GM21367 (cell line): Measurements from ENCODE around the gene TTLL11.

Source experiments
- ATAC-seq: cut with Tn5 transposase; IDR thresholded peaks from one replicate; pipeline ENCODE4 v1.9.1; 2021; ENCODE audit not compliant: unreplicated experiment

The TTLL11 gene

DNA sequence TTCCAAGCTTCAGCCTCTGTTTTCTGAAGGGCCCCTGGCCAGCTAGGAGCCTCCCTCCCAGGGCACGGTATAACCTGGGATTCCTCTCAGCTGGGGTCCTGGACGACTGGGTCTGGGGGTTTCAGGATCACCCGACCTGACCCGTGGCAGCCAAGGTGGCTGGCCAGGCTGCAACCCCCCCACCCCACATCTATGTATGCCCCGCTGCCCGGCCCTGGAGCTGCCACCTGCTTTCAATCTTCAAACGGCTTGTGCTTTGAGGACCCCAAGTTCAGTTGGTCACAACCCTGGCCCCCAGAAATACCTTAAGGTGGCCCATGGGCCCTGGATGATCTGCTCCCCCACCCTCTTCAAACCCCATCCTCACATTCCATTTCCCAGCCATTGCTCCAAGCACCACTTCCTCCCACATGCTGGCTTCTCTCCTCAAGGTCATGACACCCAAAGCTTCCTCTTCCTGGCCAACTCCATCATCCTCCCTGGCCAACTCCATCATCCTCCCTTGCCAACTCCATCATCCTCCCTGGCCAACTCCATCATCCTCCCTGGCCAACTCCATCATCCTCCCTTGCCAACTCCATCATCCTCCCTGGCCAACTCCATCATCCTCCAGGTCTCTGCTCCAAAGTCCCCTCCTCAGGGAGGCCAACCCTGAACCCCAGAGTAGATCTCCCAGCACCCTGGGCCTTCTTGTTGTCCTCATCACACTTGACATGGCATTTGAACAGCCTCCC is 17.2 kb upstream of the TTLL11 start:
- no peak for ATAC-seq

DNA sequence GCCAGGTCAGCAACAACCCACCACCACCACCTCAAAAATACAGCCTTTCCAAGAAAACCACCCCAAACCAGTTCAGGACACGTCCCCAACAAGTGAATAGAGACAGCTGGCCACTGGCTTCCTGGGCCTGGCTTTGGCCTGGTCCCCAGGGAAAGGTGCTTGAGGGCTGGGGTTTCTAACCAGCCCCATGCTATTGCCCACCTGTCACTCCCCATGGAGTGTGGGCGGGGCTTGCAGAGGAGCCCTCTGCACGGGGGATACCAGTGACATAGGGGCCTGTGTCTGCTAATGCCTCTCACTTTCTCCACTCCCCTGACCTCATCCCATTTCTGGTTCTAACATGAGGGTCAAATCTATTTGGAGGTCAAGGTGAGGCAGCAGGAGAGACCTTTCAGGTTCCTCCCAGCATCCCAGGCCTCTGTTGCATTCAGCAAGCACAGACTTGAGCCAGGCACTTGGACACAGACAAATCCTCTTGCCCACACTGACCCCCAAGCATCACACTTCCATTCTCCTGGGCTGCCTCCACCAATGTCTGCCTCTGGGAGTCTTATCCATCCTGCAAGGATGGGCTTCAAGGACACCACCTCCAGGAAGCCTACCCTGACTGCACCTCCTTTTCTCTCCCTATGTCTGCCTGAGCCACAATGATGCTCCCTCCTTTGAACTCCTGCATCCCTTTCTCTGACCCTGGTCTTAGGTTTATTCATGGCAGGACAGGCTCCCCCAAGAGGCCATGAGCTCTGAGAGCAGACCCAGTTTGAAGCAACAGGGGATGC is 16.1 kb upstream of the TTLL11 start:
- no peak for ATAC-seq

DNA sequence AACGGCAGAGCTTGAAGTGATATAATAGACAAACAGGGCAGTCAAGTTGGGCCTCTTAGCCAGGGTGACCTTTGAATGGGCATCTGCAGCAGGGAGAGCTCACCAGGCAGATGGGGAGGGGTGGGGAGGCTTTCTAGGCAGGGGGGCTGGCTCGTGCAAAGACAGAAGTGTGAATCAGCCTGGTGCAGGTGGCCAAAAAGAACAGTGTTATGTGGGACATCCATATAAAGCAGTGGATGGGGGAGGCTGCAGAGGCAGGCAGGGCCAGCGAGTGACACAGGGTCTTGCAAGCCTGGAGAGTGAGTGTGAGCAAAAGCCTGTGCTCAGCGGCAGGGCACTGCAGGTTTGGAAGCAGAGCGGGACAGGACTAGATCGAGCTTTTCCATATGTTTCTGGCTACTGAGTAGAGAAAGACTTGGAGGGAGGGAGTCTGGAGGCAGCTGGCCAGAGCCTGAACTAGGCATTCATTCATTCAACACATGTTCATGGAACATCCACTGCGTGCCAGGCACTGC is 14.2 kb upstream of the TTLL11 start:
- ATAC-seq = no peak

DNA sequence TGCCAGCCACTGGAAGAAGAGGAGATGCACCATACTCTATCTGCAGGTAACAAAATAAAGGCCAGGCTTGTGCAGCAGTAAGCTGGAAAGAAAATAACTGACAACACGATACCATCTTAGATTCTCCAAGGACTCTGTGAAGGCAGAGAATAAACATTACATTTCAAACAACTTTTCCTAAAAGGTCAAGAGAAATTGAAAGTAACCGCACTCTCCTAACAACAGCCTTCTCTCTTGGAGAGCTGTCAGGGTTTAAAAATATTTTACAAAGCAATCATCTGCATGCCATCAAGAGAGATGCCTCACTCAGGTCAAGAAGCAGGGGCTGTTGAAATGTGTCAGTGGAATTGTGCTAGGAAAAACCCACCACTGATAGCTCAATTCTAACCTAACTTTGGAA is 13.5 kb upstream of the TTLL11 start:
- ATAC-seq = no peak

DNA sequence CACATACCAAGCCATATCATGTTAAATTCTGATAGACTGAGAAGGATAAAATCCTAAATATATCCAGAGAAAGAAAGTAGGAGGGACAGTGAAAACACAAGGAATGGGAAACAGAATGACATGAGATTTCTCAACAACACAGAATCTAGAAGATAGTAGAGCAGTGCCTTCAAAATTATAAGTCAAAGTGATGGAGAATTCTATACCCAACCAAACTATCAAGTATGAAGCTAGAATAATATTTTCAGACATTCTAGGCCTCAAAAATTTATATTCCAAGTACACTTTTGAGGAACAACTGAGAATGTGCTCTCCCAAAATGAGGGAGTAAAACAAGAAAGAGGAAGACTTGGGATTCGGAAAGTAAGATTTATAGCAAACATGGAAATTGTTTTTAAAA is 10.9 kb upstream of the TTLL11 start:
- no peak for ATAC-seq

DNA sequence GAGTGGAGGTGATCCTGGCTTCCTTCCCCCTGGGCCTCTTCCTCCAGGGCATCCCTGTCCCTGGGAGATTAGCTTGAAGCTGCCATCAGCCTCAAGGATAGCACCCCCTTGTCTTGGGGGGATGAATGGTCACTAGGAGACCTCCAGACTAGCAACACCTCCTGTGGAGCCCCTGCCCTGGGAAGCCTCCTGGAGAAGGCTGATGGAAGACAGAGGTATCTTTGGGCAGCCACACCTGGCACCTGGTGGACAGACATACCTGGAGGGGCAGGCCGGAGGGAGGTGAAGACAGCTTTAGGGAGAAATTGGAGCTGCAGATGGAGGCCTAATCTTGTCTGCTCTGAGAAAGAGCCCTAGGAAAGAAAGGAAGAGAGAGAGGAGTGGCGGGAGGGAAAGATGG is 9.0 kb upstream of the TTLL11 start:
- ATAC-seq = no peak

DNA sequence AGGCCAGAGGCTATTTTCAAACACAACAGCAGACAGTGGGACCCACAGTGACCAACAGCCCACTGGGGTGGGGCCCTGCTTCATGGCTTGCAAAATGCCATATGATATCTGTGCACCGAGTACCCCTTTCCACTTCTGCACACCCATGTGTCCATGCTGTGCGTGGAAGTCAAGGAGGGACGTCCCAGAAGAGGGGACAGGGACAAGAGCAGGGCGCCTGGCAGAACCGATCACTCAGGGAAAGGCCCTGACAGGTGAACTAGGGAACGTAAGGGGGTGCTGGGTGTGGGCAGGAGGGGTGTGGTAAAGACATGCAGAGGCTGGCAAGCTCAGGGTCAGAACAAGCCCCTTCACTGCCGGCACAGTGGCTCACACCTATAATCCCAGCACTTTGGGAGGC is 7.6 kb upstream of the TTLL11 start:
- ATAC-seq = no peak

DNA sequence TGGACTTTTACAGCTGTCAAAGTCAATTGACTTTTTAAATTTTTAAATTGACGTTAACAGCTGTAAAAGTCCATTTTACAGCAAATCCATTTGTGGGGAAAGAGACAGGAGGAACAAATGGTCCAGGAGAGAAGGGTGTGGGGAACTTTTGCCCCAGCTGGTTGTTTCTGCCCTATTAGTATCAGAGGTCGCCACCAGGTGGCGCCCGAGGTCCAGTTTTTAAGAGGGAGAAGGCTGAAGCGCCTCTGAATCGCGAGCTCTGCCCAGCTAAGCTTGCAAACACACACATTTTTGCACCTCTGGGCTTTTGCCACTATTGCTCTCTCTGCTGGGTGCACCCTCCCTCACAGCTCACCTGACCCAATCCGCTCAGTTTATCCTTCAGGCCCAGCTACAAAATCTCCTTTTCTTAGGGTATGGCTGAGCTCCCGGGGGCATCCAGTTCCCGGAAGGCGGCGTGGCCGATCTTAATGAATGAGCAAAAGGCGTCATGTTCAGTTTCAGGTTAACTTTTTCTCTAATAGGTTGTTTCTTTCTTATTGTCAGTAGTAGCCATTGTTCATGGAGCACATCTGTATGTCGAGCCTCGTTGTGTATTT is 6.3 kb upstream of the TTLL11 start:
- no peak for ATAC-seq

DNA sequence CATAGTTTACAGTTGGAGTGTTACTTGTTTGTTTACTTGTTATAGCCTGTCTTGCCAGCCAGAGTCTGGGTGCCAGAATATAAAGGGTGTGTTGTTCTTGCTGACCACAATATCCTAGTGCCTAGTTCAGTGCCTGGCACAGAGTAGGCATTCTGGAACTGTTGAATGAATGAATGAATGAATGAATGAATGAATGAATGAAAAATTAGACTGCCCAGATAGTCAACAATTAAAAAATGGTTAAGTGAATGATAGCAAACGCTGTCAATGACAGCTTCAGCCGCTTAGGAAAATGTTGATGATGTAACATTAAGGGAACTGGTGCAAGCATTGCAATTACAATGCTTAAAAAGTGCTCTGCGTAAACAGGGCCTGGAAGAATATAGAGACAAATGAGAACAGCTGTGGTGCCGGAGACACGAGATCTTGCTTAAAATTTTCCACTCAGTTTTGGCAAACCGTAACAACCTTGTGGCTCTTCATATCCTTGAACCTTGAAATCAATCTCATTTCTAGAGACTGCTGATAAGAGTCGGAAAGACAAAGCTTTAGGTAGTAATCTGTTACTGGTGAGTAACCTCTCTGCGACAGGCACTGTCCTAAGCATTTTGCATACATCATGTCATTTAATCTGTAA is 4.7 kb upstream of the TTLL11 start:
- ATAC-seq = no peak

DNA sequence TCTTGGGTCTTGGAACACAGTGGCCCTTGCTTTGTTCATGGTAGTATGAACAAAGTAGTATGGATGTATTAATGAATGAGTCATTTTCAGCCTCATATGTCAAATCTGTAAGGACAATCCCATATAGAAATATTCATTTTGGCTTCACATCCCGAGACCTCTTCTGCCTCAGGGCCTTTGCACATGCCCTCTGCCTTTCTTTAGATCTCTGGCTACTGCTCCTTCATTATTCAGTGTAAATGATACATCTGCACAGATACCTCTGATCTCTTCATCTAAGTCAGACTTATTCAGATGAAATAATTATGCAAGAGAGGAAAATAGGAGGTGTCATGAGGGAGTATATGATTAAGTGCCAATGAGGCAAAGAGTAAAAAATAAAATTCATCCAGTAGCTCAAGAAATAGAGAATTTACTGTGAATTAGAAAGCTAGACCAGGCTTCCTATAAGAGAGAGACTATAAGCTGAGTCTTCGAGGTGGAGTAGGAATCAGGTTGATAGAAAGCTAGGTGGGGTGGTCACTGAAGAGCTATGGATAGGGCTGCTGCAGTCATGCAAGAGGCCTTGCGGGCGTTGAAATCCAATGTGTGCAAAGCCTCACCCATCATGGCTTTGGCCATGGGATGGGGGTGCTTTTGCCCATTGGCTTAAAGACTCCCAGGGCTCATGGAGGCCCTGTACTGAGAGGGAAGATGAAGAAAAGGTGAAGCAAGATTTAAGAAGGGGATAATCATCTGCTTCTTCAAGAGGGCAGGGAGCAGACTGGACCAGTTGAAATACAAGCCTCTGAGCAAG is 3.7 kb upstream of the TTLL11 start:
- no peak for ATAC-seq

DNA sequence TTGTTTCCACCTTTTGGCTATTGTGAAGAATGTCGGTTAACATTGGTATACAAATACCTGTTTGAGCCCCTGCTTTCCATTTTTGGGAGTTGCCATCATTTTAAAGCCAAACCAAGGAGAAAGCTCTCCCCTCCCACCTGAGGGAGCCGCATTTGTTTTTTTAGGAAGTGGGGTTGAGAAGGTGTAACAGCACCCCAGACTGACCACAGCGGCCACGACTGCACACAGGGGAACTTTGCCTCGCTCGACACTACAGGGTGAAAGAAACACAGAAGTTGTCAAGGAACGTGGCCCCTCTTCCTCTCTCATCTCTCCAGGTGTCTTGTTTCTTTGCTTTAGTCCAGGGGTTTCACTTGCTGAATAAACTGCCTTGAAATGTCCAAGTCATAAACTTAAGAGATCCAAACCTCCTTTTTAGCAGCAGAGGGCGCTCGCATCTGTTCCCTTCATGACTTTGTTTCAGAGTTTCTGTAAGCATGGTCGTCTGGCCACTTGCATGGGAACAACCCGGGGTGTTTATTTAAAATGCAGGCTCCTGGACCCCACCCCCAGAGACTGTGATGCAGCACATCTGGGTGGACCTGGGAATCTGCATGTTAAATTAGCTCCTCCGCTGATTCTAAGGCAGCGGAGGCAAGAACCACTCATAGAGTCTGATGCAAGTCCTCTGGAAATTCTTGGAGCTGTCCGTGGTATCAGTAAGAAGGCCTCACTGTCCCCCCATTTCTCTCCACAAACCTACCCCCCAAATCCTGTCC is 2.1 kb upstream of the TTLL11 start:
- ATAC-seq = no peak

DNA sequence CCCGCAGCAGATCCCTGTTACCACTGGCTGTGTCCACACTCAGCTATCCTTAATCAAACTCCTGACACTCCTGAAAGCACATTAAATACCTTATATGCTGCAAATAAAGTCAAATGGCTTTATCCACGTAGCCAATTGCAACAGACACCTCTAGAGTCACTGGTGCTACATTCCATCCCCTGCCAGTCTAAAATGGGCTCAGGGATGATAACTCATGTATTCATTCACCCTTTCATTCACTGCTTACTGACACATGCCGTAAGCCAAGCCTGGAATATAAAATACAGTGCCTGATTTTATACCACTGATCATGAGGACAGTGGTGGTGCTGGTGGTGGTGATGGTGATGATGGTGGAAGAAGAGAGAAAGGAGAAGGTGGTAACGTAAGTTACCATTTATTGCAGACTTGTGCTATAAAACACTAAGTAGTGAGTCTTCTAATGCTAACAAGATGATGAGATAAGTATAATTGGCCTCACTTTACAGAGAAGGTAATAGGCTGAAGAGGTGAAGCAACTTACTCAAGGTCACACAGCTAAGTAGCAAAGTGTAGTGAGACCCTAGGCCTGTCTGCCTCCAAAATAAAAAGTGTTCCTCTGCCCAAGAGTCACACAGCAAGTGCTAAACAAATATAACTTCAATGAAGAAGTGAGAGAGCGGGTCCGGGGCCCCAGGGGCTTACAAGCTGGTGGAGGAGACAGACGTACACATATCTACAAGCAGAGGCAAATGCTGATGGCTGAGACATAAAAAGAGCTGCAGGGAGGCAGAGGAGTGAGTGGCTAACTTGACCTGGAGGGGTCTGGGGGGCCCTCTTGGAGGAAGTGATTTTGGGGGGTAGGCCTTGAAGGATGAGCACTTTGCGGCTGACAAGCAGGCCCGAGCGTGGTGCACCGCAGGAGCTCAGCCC is 1.2 kb downstream of the TTLL11 start:
- no peak for ATAC-seq

DNA sequence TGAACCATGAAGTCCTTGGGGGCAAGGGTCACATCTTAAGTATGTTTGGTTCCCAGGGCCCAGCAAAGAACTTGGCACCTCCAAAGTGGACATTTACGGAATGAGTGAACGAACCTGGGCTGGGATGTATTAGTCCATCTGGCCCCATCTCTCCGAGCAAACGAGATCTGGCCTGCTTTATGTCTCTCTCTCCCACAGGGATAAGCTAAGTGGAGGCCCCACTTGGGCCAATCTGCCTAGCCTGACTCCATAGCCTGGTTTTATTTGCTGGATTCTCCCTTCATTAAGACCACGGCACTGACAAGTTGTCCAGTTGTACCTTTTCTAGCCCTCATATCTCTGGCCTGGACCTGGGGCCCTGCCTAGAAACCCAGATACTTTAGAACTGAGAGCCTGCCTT is 2.1 kb downstream of the TTLL11 start:
- no peak for ATAC-seq

DNA sequence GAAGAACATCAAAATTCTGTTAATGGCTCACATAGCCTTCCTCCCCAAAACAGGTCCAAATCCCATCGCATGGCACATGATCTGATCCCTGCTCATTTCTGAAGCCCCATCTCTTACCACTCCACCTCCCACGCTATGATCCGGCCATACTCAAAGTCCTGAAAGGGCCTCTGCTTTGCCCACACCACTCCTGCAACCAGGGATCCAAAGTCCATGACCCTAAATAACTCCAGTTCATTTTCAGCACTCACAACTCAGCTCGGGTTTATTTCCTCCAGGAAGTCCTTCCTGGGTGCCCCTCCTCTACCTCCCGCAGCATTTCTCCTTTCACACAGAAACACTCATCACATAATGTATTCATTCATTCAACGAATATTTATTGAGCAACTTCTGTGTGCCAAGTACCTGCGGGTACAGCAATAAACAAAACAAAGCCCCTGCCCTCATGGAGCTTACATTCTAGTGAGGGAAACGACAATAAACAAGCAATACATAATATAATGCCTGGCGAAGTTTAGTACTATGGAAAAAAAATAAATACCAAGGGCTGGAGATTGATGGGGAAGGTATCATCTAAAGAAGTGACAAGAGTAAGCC is 2.7 kb downstream of the TTLL11 start:
- no peak for ATAC-seq

DNA sequence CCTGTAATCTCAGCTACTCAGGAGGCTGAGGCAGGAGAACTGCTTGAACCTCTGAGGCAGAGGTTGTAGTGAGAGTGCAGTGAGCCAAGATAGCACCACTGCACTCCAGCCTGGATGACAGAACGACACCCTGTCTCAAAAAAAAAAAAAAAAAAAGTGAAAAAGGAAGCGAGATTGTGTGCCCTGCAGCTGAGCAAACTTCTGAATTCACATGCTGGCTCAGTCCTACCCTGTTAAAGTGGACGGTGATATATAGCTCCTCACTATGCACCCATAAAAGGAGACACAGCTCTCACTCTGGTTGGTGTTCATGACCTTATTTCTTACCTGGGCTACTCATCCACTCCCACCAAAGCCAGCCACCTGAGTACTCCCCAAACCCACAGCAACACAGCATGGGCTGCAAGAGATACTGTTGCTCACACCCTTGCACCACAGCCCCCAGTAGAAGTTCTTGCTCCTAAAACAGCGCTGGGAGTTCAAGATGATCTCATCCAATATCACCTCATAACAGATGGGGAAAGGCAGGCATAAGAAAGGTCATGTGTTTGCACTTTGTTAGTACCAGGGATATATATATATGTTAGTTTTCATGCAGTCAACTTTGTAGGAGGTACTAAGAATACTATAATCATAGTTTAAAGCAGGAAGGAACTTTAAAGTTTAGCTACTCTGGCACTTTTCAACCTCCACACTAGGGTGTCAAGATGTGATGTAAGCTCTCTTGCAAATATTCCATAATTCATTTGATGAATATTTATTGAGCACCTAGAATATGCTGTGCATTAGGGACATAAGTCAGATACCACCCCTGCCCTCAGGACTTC is 4.0 kb downstream of the TTLL11 start:
- no peak for ATAC-seq

DNA sequence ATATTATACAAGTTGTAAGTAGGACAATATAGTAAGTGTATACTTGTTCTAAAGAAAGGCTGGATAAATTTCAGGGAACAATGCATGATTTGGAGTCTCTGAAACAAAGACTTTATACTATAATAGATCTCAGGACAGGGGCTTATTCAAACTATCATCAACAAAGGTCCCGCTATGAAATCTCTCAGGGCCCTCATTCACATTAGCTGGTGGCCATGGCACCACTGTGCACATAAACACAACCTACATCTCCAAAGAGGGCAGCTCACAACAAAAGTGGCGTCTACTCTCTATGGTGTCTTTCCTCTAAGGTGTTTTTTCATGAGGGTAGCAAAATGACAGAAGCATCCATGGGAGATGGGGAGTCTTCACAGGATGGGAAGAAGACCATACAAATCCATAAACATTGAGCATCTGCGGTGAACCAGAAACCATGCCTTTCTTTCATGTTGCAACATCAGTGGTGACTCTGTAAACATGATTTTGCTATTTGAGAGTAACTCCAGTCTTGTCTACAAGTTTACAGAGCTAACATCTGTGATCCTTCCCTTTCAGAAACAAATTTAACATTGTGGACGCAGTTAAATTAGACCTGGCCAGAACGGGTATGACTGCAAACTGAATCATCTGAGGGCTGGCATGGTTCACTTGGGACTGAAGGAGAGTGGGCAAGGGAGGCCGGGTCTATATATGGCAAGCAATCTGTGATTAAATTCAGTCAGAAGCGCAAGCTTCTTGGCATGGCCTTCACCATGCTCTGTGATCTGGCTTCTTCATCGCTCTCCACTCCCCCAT is 5.5 kb downstream of the TTLL11 start:
- no peak for ATAC-seq

DNA sequence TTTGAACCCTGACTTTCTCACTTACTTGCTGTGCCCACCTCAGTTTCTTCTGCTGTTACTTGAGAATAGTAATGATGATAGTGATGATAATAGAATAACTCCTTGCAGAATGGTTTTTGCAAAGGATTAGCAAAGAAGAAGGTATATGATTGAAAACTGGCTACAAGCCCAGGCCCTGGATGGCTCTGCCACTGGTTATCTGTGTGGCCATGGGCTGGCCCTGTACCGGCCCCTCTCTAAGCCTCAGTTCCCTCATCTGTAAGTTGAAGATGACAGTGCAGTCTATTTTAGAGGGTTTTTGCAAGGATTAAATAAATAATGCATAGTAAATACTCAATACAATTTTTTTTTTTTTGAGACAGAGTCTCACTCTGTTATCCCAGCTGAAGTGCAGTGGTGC is 6.2 kb downstream of the TTLL11 start:
- no peak for ATAC-seq
